G401.6 (cell line): Measurements from ENCODE around the gene SH3YL1.
"Not testable (repeated sequence)": the region's sequence is repeated elsewhere in the genome, so short reads cannot be mapped to it uniquely, and the experiment has no call there.

Source experiments
- FAIRE-seq: peaks from 2 replicates; lab custom pipeline; 2012; peaks lifted over from hg19 to GRCh38; lab: Jason Lieb, UNC

The SH3YL1 gene

GRCh38 chr2:177733-178132 lies 86.1 kb downstream of the SH3YL1 start:
- no peak for FAIRE-seq

GRCh38 chr2:176917-177316 lies 86.9 kb downstream of the SH3YL1 start:
- no peak for FAIRE-seq

GRCh38 chr2:175880-176820 lies 87.7 kb downstream of the SH3YL1 start:
- FAIRE-seq, result no peak

GRCh38 chr2:175161-175786 lies 88.6 kb downstream of the SH3YL1 start:
- FAIRE-seq, result no peak

GRCh38 chr2:172120-172519 lies 91.7 kb downstream of the SH3YL1 start:
- FAIRE-seq, result not testable (repeated sequence)

- FAIRE-seq, result no peak
Observed at GRCh38 chr2:169741-170140, 94.1 kb downstream of the SH3YL1 start.
